NCI-H146 treated with DMSO at 0.1 percent for 48 hours (cell line): ENCODE results near the gene TAS1R3.
"Not testable (repeated sequence)": the region's sequence is repeated elsewhere in the genome, so short reads cannot be mapped to it uniquely, and the experiment has no call there.

ENCODE experiments used
- DNase-seq: peaks from one replicate; lab custom pipeline; 2025; ENCODE audit not compliant: unreplicated experiment; lab: John Stamatoyannopoulos, UW

Gene TAS1R3

GRCh38 chr1:1307923-1308755, 22.9 kb upstream of the TAS1R3 start, which contains the start of the genes ACAP3 and PUSL1:
Gene ACAP3, minus strand, starts transcription at chr1:1307930. Its CDS starts 115 bp downstream, at chr1:1307815.
Gene PUSL1, plus strand, starts transcription at chr1:1308597. Its CDS starts 47 bp downstream, at chr1:1308644.
- DNase-seq = peak; percentile 65

- DNase-seq = no peak
Observed at GRCh38 chr1:1308756-1309250, 22.3 kb upstream of the TAS1R3 start.

GRCh38 chr1:1309251-1310108, 21.6 kb upstream of the TAS1R3 start:
- DNase-seq = no peak

GRCh38 chr1:1310109-1310385, 21.0 kb upstream of the TAS1R3 start:
- no peak for DNase-seq

GRCh38 chr1:1310476-1311053, 20.5 kb upstream of the TAS1R3 start:
- no peak for DNase-seq

GRCh38 chr1:1311107-1312104, 19.7 kb upstream of the TAS1R3 start:
- DNase-seq = no peak

GRCh38 chr1:1312450-1313314, 18.4 kb upstream of the TAS1R3 start:
- DNase-seq = no peak

- no peak for DNase-seq
Observed at GRCh38 chr1:1313500-1314236, 17.4 kb upstream of the TAS1R3 start.

GRCh38 chr1:1314237-1314586, 16.9 kb upstream of the TAS1R3 start:
- DNase-seq = no peak

- no peak for DNase-seq
Observed at GRCh38 chr1:1314678-1315335, 16.3 kb upstream of the TAS1R3 start.

GRCh38 chr1:1315435-1315954, 15.6 kb upstream of the TAS1R3 start:
- DNase-seq = no peak

GRCh38 chr1:1316199-1316598, 14.9 kb upstream of the TAS1R3 start:
- not testable (repeated sequence) for DNase-seq

- no peak for DNase-seq
Observed at GRCh38 chr1:1317420-1317819, 13.7 kb upstream of the TAS1R3 start.

- DNase-seq = no peak
Observed at GRCh38 chr1:1318131-1318652, 12.9 kb upstream of the TAS1R3 start.

- DNase-seq = no peak
Observed at GRCh38 chr1:1318777-1319645, 12.1 kb upstream of the TAS1R3 start.

GRCh38 chr1:1319646-1319941, 11.5 kb upstream of the TAS1R3 start:
- DNase-seq = no peak
